K562 (cell line): Measurements from ENCODE around the gene ZPR1. TPM values are rescaled to one million over a fixed set of nuclear protein-coding genes. Genes with fewer than 3 reads are reported as not detected.
"Not testable (repeated sequence)": the region's sequence is repeated elsewhere in the genome, so short reads cannot be mapped to it uniquely, and the experiment has no call there.

Experiments
- ATAC-seq: fragments of 200-7000 bp; cut with Tn5 transposase; 3 replicates; pipeline ENCODE4 v1.9.1; 2020; ENCODE audit warnings: moderate library complexity
- BruUV-seq: library from RNA; stranded (reverse); fragments of 400-500 nt; replicated peaks from 2 replicates; lab custom pipeline; 2021; lab: Mats Ljungman, UMichigan
- CTCF ChIA-PET: fragments of 300-600 bp; formaldehyde crosslinking; extraction: SDS; loops from one replicate; lab custom pipeline; 2021; ENCODE audit warnings: low intra/inter-chr PET ratio; lab: Yijun Ruan, JAX
- POLR2A ChIA-PET: fragments of 300-600, 350-650 bp; sonication (Branson Sonifier 250); formaldehyde crosslinking; extraction: SDS; loops from one replicate; lab custom pipeline; 2021; ENCODE audit warnings: antibody characterized with exemption, inconsistent platforms; lab: Yijun Ruan, JAX
- DNase-seq, 4 experiments: peaks; one replicate each; pipeline versions ENCODE4 v3.0.0 to v3.0.0-alpha.2; 2011 to 2018; ENCODE audit warnings: low spot score in 3 of 4, mixed read lengths in 3 of 4; ENCODE audit errors: extremely low read depth in 1 of 4
- FAIRE-seq: peaks from 2 replicates; lab custom pipeline; 2011; peaks lifted over from hg19 to GRCh38; lab: Jason Lieb, UNC
- H2AFZ ChIP-seq: 2 replicates; pipeline ENCODE4 v1.6.0; 2011; ENCODE audit warnings: low read depth, low read length, control low read depth, inconsistent platforms
- H3K27ac ChIP-seq: fragments of 200-600 bp; 3 replicates; pipeline ENCODE4 v1.8.0; 2011; ENCODE audit warnings: low read depth, mild to moderate bottlenecking, control low read depth, inconsistent platforms, low read length, moderate library complexity, mixed read lengths; ENCODE audit errors: extremely low read depth
- H3K27me3 ChIP-seq, 2 experiments: fragments of 300-600 bp in 1 of 2; 2 replicates in 1 of 2; 3 replicates in 1 of 2; pipeline versions ENCODE4 v1.6.0 to v1.8.0; 2011; ENCODE audit warnings: inconsistent platforms in 2 of 2, low read length in 2 of 2, mild to moderate bottlenecking in 1 of 2, mixed read lengths in 1 of 2, moderate library complexity in 1 of 2; ENCODE audit not compliant: control insufficient read depth in 2 of 2, insufficient read depth in 2 of 2
- H3K36me3 ChIP-seq: fragments of 300-600 bp; 3 replicates; pipeline ENCODE4 v1.8.0; 2011; ENCODE audit warnings: mild to moderate bottlenecking, low read length, inconsistent platforms; ENCODE audit not compliant: control insufficient read depth, insufficient read depth
- H3K4me1 ChIP-seq, 2 experiments: fragments of 200-600 bp in 1 of 2; replicated peaks in 1 of 2; 2 replicates in 1 of 2; 3 replicates in 1 of 2; pipeline versions ENCODE4 v1.5.1 to v1.8.0; 2011; ENCODE audit warnings: inconsistent platforms in 2 of 2, low read length in 2 of 2, mild to moderate bottlenecking in 1 of 2, mixed read lengths in 1 of 2, moderate library complexity in 1 of 2; ENCODE audit not compliant: control insufficient read depth in 2 of 2, insufficient read depth in 2 of 2
- H3K4me2 ChIP-seq: 2 replicates; pipeline ENCODE4 v1.6.1; 2011; ENCODE audit warnings: low read length, control low read depth, inconsistent platforms, mixed read lengths; ENCODE audit not compliant: insufficient read depth
- H3K4me3 ChIP-seq: fragments of 200-600 bp; sonication (generic), shearing (Covaris generic); 2 replicates; pipeline ENCODE4 v1.5.1; 2016; ENCODE audit warnings: control low read depth, inconsistent platforms
- H3K79me2 ChIP-seq: fragments of 200-600 bp; 3 replicates; pipeline ENCODE4 v1.8.0; 2011; ENCODE audit warnings: low read length, inconsistent platforms; ENCODE audit not compliant: control insufficient read depth, insufficient read depth
- H3K9ac ChIP-seq, 2 experiments: 2 replicates each; pipeline versions ENCODE4 v1.6.0 to v1.6.1; 2011; ENCODE audit warnings: low read depth in 2 of 2, low read length in 2 of 2, control low read depth in 1 of 2, inconsistent platforms in 1 of 2, mild to moderate bottlenecking in 1 of 2, mixed read lengths in 1 of 2; ENCODE audit not compliant: insufficient read depth in 1 of 2
- H3K9me1 ChIP-seq: one replicate; pipeline ENCODE4 v1.6.0; 2011; ENCODE audit warnings: inconsistent platforms, mild to moderate bottlenecking, low read length, moderate library complexity; ENCODE audit not compliant: control insufficient read depth, insufficient read depth
- H3K9me3 ChIP-seq: replicated peaks from 2 replicates; pipeline ENCODE4 v1.5.1; 2011; ENCODE audit warnings: low read depth, low read length, inconsistent platforms; ENCODE audit not compliant: control insufficient read depth, insufficient read depth
- H4K20me1 ChIP-seq: replicated peaks from 2 replicates; pipeline ENCODE4 v1.6.1; 2011; ENCODE audit warnings: low read length, inconsistent platforms, mixed read lengths; ENCODE audit not compliant: control insufficient read depth, insufficient read depth
- EGR1 ChIP-seq: fragments of 450-650 bp; conservative IDR thresholded peaks from 2 replicates; pipeline ENCODE4 v1.6.1; 2017; ENCODE audit warnings: mild to moderate bottlenecking
- KDM2B ChIP-seq: fragments of 250-450 bp; sonication (Bioruptor Pico); IDR thresholded peaks from 2 replicates; pipeline ENCODE4 v1.8.0; 2021; ENCODE audit warnings: mild to moderate bottlenecking, moderate library complexity
- MAFK ChIP-seq: IDR thresholded peaks from 2 replicates; pipeline ENCODE4 v1.6.1; 2011; ENCODE audit warnings: low read length, improper control_type of control experiment
- NFE2L1 ChIP-seq: fragments of 450-650 bp; IDR thresholded peaks from 2 replicates; pipeline ENCODE4 v1.6.1; 2016; ENCODE audit warnings: missing genetic modification characterization, low read depth, mild to moderate bottlenecking, missing compliant biosample characterization, moderate library complexity, borderline replicate concordance
- SNIP1 ChIP-seq: fragments of 450-650 bp; IDR thresholded peaks from 2 replicates; pipeline ENCODE4 v1.7.1; 2017; ENCODE audit warnings: low read depth, mild to moderate bottlenecking
- TAF15 ChIP-seq: fragments of 200-400 bp; formaldehyde crosslinking; IDR thresholded peaks from 2 replicates; pipeline ENCODE4 v1.6.1; 2017; ENCODE audit warnings: mild to moderate bottlenecking, low read depth, low read length, moderate library complexity
- ZBTB8A ChIP-seq: fragments of 450-650 bp; IDR thresholded peaks from 2 replicates; pipeline ENCODE4 v1.6.1; 2018; ENCODE audit warnings: mild to moderate bottlenecking, moderate library complexity; ENCODE audit not compliant: partially characterized antibody
- ZNF121 ChIP-seq: sonication (generic); formaldehyde crosslinking; conservative IDR thresholded peaks from 2 replicates; pipeline ENCODE4 v1.8.0; 2022; ENCODE audit warnings: missing genetic modification reagents
- ZNF316 ChIP-seq: fragments of 450-650 bp; IDR thresholded peaks from 2 replicates; pipeline ENCODE4 v1.6.1; 2016
- ZZZ3 ChIP-seq: fragments of 450-650 bp; IDR thresholded peaks from 2 replicates; pipeline ENCODE4 v1.6.1; 2016; ENCODE audit warnings: antibody characterized with exemption, mild to moderate bottlenecking, moderate library complexity
- WGBS: fragments of 100-300 bp; shearing (Covaris generic); methylation state at CpG from one replicate; pipeline ENCODE4 v1.1.6; 2016; ENCODE audit warnings: low coverage, mixed read lengths; ENCODE audit not compliant: insufficient coverage; ENCODE audit errors: missing lambda C conversion rate; 5-methylcytosine and 5-hydroxymethylcytosine counted together
- in situ Hi-C: fragments of 300-500 bp; cut with MboI; formaldehyde crosslinking; loops from 4 replicates; pipeline ENCODE4 v1.15.0; 2018; ENCODE audit warnings: inconsistent platforms, mixed read lengths
- intact Hi-C: fragments of 100-400 bp; cut with micrococcal nuclease; formaldehyde crosslinking; loops from 2 replicates; pipeline ENCODE4 v1.14.2; 2022
- polyA plus RNA-seq, 8 experiments: library from polyadenylated mRNA; depleted of rRNA in 4 of 8; stranded (reverse) in 5 of 8; unstranded in 3 of 8; fragments of >200 nt; fragmentation: Nextera tagmentation in 2 of 8; fragmentation: Illumina TruSeq in 1 of 8; extraction: Ambion mirVana in 2 of 8; extraction: Trizol in 1 of 8; gene quantifications; 2 replicates each; pipeline versions ENCODE4 v1.2.1 to v1.2.3, GENCODE V29; 2011 to 2014; ENCODE audit warnings: inconsistent platforms in 1 of 8, missing spikeins in 1 of 8
- total RNA-seq, 7 experiments: library from RNA; depleted of rRNA in 6 of 7; stranded (reverse); fragments of >200 nt in 6 of 7; fragmentation: Illumina TruSeq in 2 of 7; extraction: Trizol in 2 of 7; gene quantifications; 2 replicates each; pipeline versions ENCODE4 v1.2.1 to v1.2.3, GENCODE V29; 2011 to 2021; ENCODE audit warnings: low replicate concordance in 1 of 7
- TF ChIP-seq, protein P1 (sequence below): sonication (generic); formaldehyde crosslinking; IDR thresholded peaks from 2 replicates; pipeline ENCODE4 v1.5.0; 2020; ENCODE audit warnings: missing genetic modification reagents

ZPR1 gene
- total and polyA plus RNA-seq, 9 of the 15 experiments (the other 6 are each of a cell fraction or from before 2014, with no cell fraction given), result 13.0 to 120 (median 83.8) TPM

- TF ChIP-seq KDM2B (CRISPR knock-in tag), result no peak
Measured at GRCh38 chr11:116804001-116804400, 16.2 kb upstream of the ZPR1 start (continued).

GRCh38 chr11:116801662-116802061, 13.8 kb upstream of the ZPR1 start:
- H3K9me3 ChIP-seq, H3K4me3 ChIP-seq, H3K27me3 ChIP-seq, CTCF ChIA-PET, H3K9me1 ChIP-seq, H3K4me2 ChIP-seq, H3K36me3 ChIP-seq, DNase-seq, ATAC-seq, POLR2A ChIA-PET, H3K79me2 ChIP-seq, FAIRE-seq, in situ Hi-C loops, BruUV-seq, H4K20me1 ChIP-seq, H3K27ac ChIP-seq, H3K4me1 ChIP-seq, intact Hi-C loops: not testable (repeated sequence)
- peak; percentile 55 for TF ChIP-seq ZNF121 (CRISPR knock-in tag)
- TF ChIP-seq, all 486 proteins: peak for 1; not testable (repeated sequence) for 485
- H3K9ac ChIP-seq, H2AFZ ChIP-seq: not testable (repeated sequence)

- Histone ChIP-seq H3K27ac (no peak overlapping the region), H3K9ac (no peak overlapping the region), H3K36me3 (no peaks in the 10 kb centered on the region), H3K4me1 (peaks cover 3 to 7% of the 10 kb centered on the region in 2 experiments; a peak in 4 of 5 replicates), H3K9me3 (no peaks in the 10 kb centered on the region), H4K20me1 (no peaks in the 10 kb centered on the region), H3K27me3 (no peaks in the 10 kb centered on the region; a peak in 1 of 5 replicates), H3K4me2 (no peak overlapping the region), H2AFZ (no peak overlapping the region), H3K9me1 (no peaks in the 10 kb centered on the region), H3K4me3 (no peak overlapping the region), H3K79me2 (no peaks in the 10 kb centered on the region)
- ChIA-PET CTCF (no interaction called here), POLR2A (interaction anchor here (1.5 kb wide), 1 partner anchor 14 kb away, joined by 4 read pairs; no protein-coding TSS in a partner anchor)
- no peak for ATAC-seq
- no peak for DNase-seq
- no peak for FAIRE-seq
- in situ Hi-C loops, result no loop called here
- 62% methylated on average over 2 of the region's 2 CpGs for WGBS
- BruUV-seq, result no TSS peak
- intact Hi-C loops, result no loop called here
- TF ChIP-seq, protein P1, sequence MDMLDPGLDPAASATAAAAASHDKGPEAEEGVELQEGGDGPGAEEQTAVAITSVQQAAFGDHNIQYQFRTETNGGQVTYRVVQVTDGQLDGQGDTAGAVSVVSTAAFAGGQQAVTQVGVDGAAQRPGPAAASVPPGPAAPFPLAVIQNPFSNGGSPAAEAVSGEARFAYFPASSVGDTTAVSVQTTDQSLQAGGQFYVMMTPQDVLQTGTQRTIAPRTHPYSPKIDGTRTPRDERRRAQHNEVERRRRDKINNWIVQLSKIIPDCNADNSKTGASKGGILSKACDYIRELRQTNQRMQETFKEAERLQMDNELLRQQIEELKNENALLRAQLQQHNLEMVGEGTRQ (CRISPR knock-in tag), result no peak
- TF ChIP-seq EGR1 (no peak), ZZZ3 (no peak), MAFK (peak; percentile 68; the same call in 1 of the 2 replicates), ZBTB8A (no peak), TAF15 (no peak), NFE2L1 (tag) (peak; percentile 76), ZNF316 (peak; percentile 77), SNIP1 (no peak)
Measured at GRCh38 chr11:116800610-116801009, 12.8 kb upstream of the ZPR1 start.
